B cell (primary cell): ENCODE results near the gene FADS1. TPM values are rescaled to one million over a fixed set of nuclear protein-coding genes. Genes with fewer than 3 reads are reported as not detected.
A peak's percentile ranks its signal among the peaks of the same experiment; 100 is the strongest.

ENCODE experiments used
- ATAC-seq: fragments of 200-7000 bp; cut with Tn5 transposase; one replicate; pipeline ENCODE4 v1.10.0; 2021; ENCODE audit warnings: low read depth, mild to moderate bottlenecking, moderate number of reproducible peaks, moderate library complexity
- CTCF ChIA-PET: fragments of 350-600 bp; sonication (Branson Sonifier 250); formaldehyde crosslinking; loops from one replicate; lab custom pipeline; 2021; ENCODE audit warnings: antibody characterized with exemption, inconsistent platforms; lab: Charles Lee
- POLR2A ChIA-PET: fragments of 350-600 bp; sonication (Branson Sonifier 250); formaldehyde crosslinking; loops from one replicate; lab custom pipeline; 2021; ENCODE audit warnings: antibody characterized with exemption; lab: Charles Lee
- DNase-seq: peaks from one replicate; pipeline ENCODE4 v3.0.0; 2013
- H2AFZ ChIP-seq: 2 replicates; pipeline ENCODE4 v1.6.1; 2012; ENCODE audit warnings: mild to moderate bottlenecking, low read depth, low read length; ENCODE audit not compliant: insufficient read depth, poor library complexity, severe bottlenecking
- H3K27ac ChIP-seq, 2 donors: 1 replicate in 1 of 2; 2 replicates in 1 of 2; pipeline ENCODE4 v1.5.1; 2012 to 2013; ENCODE audit warnings: low read length in 2 of 2, mild to moderate bottlenecking in 2 of 2, moderate library complexity in 1 of 2
- H3K27me3 ChIP-seq, 4 experiments: fragments of 200-600 bp in 1 of 4; sonication (generic) in 1 of 4; replicated peaks in 1 of 4; 1 replicate in 2 of 4; 2 replicates in 2 of 4; pipeline versions ENCODE4 v1.6.1 to v1.7.0; 2013 to 2016; ENCODE audit warnings: low read length in 3 of 4, mild to moderate bottlenecking in 2 of 4, mixed read lengths in 1 of 4, moderate library complexity in 1 of 4; ENCODE audit not compliant: insufficient read depth in 4 of 4, control insufficient read depth in 3 of 4; ENCODE audit errors: control extremely low read depth in 1 of 4
- H3K36me3 ChIP-seq, 2 experiments: replicated peaks in 1 of 2; 1 replicate in 1 of 2; 2 replicates in 1 of 2; pipeline versions ENCODE4 v1.6.1 to v1.7.1; 2013; ENCODE audit warnings: low read length in 1 of 2; ENCODE audit not compliant: insufficient read depth in 2 of 2, control insufficient read depth in 1 of 2; ENCODE audit errors: control extremely low read depth in 1 of 2, extremely low read depth in 1 of 2
- H3K4me1 ChIP-seq, 2 donors: fragments of 200-600 bp in 1 of 2; sonication (generic) in 1 of 2; 1 replicate in 1 of 2; 2 replicates in 1 of 2; pipeline versions ENCODE4 v1.5.1 to v1.6.1; 2013 to 2017; ENCODE audit warnings: low read length in 2 of 2; ENCODE audit not compliant: control insufficient read depth in 2 of 2, insufficient read depth in 2 of 2
- H3K4me2 ChIP-seq: replicated peaks from 2 replicates; pipeline ENCODE3; 2012; ENCODE audit warnings: mild to moderate bottlenecking, low read depth, low read length; ENCODE audit not compliant: poor library complexity, severe bottlenecking
- H3K4me3 ChIP-seq, 5 experiments: fragments of 200-600 bp in 1 of 5; sonication (generic) in 1 of 5; 1 replicate in 3 of 5; 2 replicates in 2 of 5; pipeline versions ENCODE4 v1.5.1 to v1.7.0; 2011 to 2016; ENCODE audit warnings: low read length in 4 of 5, mild to moderate bottlenecking in 4 of 5, low read depth in 2 of 5, control low read depth in 1 of 5, moderate library complexity in 1 of 5; ENCODE audit not compliant: insufficient read depth in 1 of 5; ENCODE audit errors: control extremely low read depth in 1 of 5, extremely low read depth in 1 of 5
- H3K79me2 ChIP-seq: fragments of 200-600 bp; sonication (generic); one replicate; pipeline ENCODE4 v1.6.0; 2016; ENCODE audit warnings: low read length; ENCODE audit not compliant: control insufficient read depth, insufficient read depth
- H3K9ac ChIP-seq: fragments of 200-600 bp; sonication (generic); 2 replicates; pipeline ENCODE4 v1.6.1; 2017; ENCODE audit warnings: mild to moderate bottlenecking, low read length, moderate library complexity
- H3K9me3 ChIP-seq, 3 donors: one replicate each; pipeline versions ENCODE4 v1.6.1 to v1.7.1; 2013; ENCODE audit warnings: low read length in 2 of 3; ENCODE audit not compliant: control insufficient read depth in 2 of 3, insufficient read depth in 1 of 3; ENCODE audit errors: control extremely low read depth in 1 of 3
- H4K20me1 ChIP-seq: 2 replicates; pipeline ENCODE4 v1.6.0; 2012; ENCODE audit warnings: mild to moderate bottlenecking, low read length; ENCODE audit not compliant: insufficient read depth, control insufficient read depth, poor library complexity, severe bottlenecking
- H3K27ac Mint-ChIP-seq: one replicate; pipeline ENCODE4 v1.8.0; 2021; ENCODE audit warnings: mixed read lengths
- H3K27me3 Mint-ChIP-seq: one replicate; pipeline ENCODE4 v1.8.0; 2021; ENCODE audit warnings: mixed read lengths
- H3K4me1 Mint-ChIP-seq: one replicate; pipeline ENCODE4 v1.8.0; 2021; ENCODE audit warnings: mixed read lengths
- H3K4me3 Mint-ChIP-seq: one replicate; pipeline ENCODE4 v1.8.0; 2021; ENCODE audit warnings: mixed read lengths
- H3K9me3 Mint-ChIP-seq: one replicate; pipeline ENCODE4 v1.8.0; 2022; ENCODE audit warnings: mixed read lengths; ENCODE audit not compliant: insufficient read depth
- CTCF ChIP-seq: fragments of 200-600 bp; IDR thresholded peaks from one replicate; pipeline ENCODE4 v1.8.0; 2022; ENCODE audit warnings: antibody characterized with exemption, mild to moderate bottlenecking
- EZH2 ChIP-seq: IDR thresholded peaks from 2 replicates; pipeline ENCODE4 v1.6.1; 2012; ENCODE audit warnings: borderline replicate concordance, low read depth, mild to moderate bottlenecking, moderate library complexity, low read length; ENCODE audit not compliant: insufficient read depth, poor library complexity, severe bottlenecking
- WGBS: methylation state at CpG from one replicate; pipeline ENCODE4 v1.1.5; 2013; ENCODE audit warnings: missing lambda C conversion rate; ENCODE audit not compliant: insufficient coverage; 5-methylcytosine and 5-hydroxymethylcytosine counted together
- intact Hi-C: fragments of 100-400 bp; cut with micrococcal nuclease; formaldehyde crosslinking; loops from one replicate; pipeline ENCODE4 v1.10.0; 2022
- polyA plus RNA-seq: library from polyadenylated mRNA; depleted of rRNA; stranded (reverse); fragments of >200 nt; gene quantifications from 2 replicates; pipeline ENCODE4 v1.2.3, GENCODE V29; 2012
- total RNA-seq, 2 donors: library from RNA; stranded (reverse); fragments of 120-200 nt in 1 of 2; gene quantifications; 1 replicate in 1 of 2; 2 replicates in 1 of 2; pipeline versions ENCODE4 v1.2.3 to v1.2.4, GENCODE V29; 2013 to 2022

FADS1 gene
- total and polyA plus RNA-seq, 2 donors (not counting 1 experiment from before 2014, with no cell fraction given), result 0.39 to 15.6 TPM

GRCh38 chr11:61814247-61814957 lies 2.4 kb downstream of the FADS1 start:
- CTCF ChIA-PET, result interaction anchor here (1.0 to 6.1 kb wide), 14 partner anchors 12 to 298 kb away, joined by 3 to 77 read pairs (median 6); partner anchors contain the start of gene FEN1
- H3K27ac ChIP-seq, result no peak overlapping the region

More at GRCh38 chr11:61814247-61814957, 2.4 kb downstream of the FADS1 start:
- H3K9me3 ChIP-seq, result peaks cover 0 to 6% (median 0%) of the 10 kb centered on the region in 3 donors
- peak overlapping the region; percentile 26 to 77 (median 70) for H3K4me3 ChIP-seq
- H2AFZ ChIP-seq, result peak overlapping the region; percentile 94
- peak overlapping the region; percentile 100 for H3K4me2 ChIP-seq
- no peaks in the 10 kb centered on the region for H4K20me1 ChIP-seq
- Mint-ChIP-seq H3K27ac (peak overlapping the region; percentile 88), H3K4me3 (peak overlapping the region; percentile 96), H3K4me1 (peaks cover 15% of the 10 kb centered on the region), H3K9me3 (no peaks in the 10 kb centered on the region), H3K27me3 (no peaks in the 10 kb centered on the region)
- no peaks in the 10 kb centered on the region for H3K79me2 ChIP-seq
- POLR2A ChIA-PET, result interaction anchor here (0.6 to 2.0 kb wide), 5 partner anchors 12 to 1143 kb away, joined by 3 to 9 read pairs (median 4); partner anchors contain the start of genes FADS2 and FTH1
- peaks cover 9 to 24% of the 10 kb centered on the region in 2 donors for H3K4me1 ChIP-seq
- no peaks in the 10 kb centered on the region for H3K36me3 ChIP-seq
- peaks cover 0 to 17% (median 4%) of the 10 kb centered on the region in 4 experiments for H3K27me3 ChIP-seq
- 80% methylated on average over 16 of the region's 16 CpGs for WGBS
- TF ChIP-seq EZH2 (no peak), CTCF (no peak)
- no peak for ATAC-seq
- DNase-seq, result no peak
- intact Hi-C loops, result no loop called here
- H3K9ac ChIP-seq, result peak overlapping the region; percentile 84
